Epithelial cell of esophagus (primary cell): Measurements from ENCODE around the gene HSDL1.

Experiments used
- DNase-seq: peaks from one replicate; pipeline ENCODE4 v3.0.0; 2010; ENCODE audit warnings: low read depth
- H3K4me3 ChIP-seq: 2 replicates; pipeline ENCODE4 v1.5.1; 2011; ENCODE audit warnings: mild to moderate bottlenecking, low read length, control low read depth
- TF ChIP-seq, protein P1 (sequence below): IDR thresholded peaks from 2 replicates; pipeline ENCODE4 v1.5.1; 2011; ENCODE audit warnings: low read depth, mild to moderate bottlenecking, low read length, control low read depth, inconsistent platforms; ENCODE audit not compliant: insufficient read depth; ENCODE audit errors: missing control alignments

Gene HSDL1

DNA sequence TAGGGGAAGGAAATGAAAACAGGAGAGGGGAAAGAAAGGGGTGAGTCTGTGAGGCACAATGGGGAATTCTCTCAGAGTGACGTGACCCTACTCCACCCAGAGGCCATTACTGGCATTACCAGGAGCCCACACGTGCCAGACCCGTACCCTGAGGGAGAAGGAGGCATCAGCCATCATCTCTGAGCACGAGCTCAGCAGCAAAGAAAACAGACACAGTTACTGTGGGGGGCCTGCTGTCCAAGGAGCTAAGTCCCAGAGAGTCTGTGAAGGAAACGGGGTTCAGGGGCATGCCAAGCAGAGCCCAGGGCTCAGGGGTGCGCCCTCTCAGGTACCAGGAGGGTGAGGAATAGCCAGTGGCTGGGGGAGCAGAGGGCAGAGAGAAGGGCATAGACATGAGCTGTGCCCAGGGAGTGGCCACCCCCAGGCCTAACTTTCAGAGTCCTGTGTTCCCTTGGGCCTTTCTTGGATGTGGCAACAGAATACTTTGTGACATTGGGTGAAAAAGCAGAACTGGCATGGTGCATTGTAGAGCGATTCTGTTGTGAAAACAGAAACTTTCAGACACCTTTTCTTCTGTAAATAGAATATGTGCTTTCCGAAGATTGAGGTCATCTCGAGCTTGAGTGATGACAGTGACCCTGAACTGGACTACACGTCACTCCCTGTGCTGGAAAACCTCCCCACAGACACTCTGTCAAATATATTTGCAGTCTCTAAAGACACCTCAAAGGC lies 30.5 kb upstream of the HSDL1 start:
- TF ChIP-seq, protein P1, sequence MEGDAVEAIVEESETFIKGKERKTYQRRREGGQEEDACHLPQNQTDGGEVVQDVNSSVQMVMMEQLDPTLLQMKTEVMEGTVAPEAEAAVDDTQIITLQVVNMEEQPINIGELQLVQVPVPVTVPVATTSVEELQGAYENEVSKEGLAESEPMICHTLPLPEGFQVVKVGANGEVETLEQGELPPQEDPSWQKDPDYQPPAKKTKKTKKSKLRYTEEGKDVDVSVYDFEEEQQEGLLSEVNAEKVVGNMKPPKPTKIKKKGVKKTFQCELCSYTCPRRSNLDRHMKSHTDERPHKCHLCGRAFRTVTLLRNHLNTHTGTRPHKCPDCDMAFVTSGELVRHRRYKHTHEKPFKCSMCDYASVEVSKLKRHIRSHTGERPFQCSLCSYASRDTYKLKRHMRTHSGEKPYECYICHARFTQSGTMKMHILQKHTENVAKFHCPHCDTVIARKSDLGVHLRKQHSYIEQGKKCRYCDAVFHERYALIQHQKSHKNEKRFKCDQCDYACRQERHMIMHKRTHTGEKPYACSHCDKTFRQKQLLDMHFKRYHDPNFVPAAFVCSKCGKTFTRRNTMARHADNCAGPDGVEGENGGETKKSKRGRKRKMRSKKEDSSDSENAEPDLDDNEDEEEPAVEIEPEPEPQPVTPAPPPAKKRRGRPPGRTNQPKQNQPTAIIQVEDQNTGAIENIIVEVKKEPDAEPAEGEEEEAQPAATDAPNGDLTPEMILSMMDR: peak; percentile 88
- H3K4me3 ChIP-seq: no peak overlapping the region
- DNase-seq: peak; percentile 75

DNA sequence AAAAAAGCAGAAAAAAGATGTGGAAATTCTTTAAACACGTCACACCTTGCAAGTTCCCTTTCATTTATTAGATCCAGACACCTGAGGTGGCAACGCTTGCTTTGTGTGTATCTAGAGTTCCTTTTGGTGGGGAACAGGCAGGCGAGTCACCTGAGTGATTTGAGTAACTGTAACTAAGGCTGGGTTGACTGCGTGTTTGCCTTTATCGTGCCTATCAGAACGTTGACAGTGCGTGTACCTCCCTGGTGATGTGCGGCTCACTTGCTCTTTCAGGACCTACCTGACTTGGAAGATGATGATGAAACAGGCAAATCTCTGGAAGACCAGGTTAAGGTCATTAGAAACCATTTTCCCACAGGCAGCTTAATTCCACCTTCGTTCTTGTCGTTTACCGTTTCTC lies 29.4 kb upstream of the HSDL1 start:
- H3K4me3 ChIP-seq: no peak overlapping the region
- DNase-seq: no peak
- TF ChIP-seq, protein P1: no peak

DNA sequence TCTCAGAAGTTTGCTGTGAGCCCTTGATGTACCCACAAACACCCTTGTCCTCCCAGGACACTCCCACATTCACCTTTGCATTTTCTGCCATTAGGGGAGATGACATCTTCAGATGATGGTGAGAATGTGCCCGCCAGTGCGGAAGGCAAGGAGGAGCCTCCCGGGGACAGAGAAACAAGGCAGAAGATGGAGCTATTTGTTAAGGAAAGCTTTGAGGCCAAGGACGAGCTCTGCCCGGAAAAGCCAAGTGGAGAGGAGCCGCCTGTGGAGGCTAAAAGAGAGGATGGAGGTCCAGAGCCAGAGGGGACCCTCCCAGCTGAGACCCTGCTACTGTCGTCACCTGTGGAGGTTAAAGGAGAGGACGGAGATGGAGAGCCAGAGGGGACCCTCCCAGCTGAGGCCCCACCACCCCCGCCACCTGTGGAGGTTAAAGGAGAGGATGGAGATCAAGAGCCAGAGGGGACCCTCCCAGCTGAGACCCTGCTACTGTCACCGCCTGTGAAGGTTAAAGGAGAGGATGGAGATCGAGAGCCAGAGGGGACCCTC lies 24.9 kb upstream of the HSDL1 start:
- TF ChIP-seq, protein P1: no peak
- no peak overlapping the region for H3K4me3 ChIP-seq
- DNase-seq: no peak

DNA sequence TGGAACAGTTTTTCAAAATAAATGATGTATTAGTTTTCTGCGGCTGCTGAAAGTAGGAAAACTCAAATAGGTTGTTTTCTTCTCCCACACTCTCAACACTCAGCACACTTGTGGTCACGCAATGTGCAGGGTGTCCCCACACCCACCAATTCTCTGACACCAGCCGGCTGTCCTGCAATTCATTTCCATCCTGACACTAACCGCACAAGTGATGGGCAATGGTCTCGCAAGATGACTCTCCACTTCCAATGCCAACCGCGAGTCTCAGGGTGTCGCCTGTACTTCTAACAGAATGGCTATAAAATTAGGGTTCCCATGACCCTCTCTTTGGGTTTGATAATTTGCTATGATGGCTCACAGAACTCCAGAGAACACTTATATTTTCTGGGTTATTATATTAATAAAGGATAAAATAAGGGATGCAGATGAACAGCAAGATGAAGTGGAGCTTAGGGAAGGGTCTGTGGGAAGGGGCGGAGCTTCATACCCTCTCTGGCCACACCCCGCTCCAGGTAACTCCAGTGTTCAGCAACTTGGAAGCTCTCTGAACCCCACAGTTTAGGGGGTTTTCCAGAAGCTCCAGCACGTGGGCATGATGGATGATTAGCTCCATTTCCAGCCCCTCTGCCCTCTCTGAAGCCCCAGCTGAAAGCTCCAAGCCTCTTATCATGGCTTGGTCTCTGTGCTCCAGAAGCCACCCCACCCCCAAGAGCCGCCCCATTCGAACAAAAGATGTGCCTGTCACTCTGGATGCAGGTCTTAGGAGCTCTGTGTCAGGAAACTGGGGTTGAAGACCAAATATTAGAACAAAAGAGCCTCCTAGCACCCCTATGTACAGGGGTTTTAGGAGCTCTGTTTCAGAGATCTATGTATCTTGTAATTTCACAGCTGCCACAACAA lies 22.1 kb upstream of the HSDL1 start:
- TF ChIP-seq, protein P1: no peak
- no peak overlapping the region for H3K4me3 ChIP-seq
- DNase-seq: no peak

DNA sequence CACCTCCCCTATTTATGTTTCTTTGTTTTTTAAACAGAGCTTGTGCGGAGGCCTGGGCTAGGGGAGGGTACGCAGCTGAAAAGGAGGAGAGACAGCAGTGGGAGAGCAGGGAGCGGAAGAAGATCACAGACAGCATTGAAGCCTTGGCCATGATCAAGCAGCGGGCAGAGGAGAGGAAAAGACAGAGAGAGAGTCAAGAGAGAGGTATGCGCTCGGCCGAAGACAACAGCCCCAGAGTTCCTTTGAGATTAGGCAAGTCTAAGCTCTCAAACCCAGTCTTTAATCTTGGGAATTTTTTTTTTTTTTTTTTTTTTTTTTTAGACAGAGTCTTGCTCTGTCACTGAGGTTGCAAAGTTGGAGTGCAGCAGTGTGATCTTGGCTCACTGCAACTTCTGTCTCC lies 20.8 kb upstream of the HSDL1 start:
- DNase-seq: no peak
- TF ChIP-seq, protein P1: no peak
- no peak overlapping the region for H3K4me3 ChIP-seq

DNA sequence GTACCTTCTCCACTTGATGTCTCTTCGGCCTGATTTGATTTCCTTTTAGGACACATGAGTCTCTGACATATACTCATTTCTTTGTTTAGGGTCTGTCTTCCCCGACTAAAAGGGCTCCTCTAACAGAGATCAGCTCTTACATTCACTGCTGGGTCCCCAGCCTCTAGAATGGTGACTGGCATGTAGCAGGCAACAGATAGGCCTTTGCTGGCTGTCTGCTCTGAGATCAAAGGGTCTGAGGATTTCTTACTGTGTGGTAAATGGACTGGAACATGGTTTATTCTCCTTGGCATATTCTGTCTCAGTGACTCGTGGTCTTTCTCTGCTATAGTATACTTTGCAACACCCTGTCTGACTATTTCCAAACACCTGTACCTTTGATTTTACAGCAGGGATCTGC lies 16.8 kb upstream of the HSDL1 start:
- no peak overlapping the region for H3K4me3 ChIP-seq
- TF ChIP-seq, protein P1: no peak
- DNase-seq: no peak
